SK-N-SH treated with all-trans-retinoic acid at 6 μM for 48 hours (cell line): Measurements from ENCODE around the gene SIK1.
A peak's percentile ranks its signal among the peaks of the same experiment; 100 is the strongest.

Experiments
- ARNTL ChIP-seq: fragments of 450-650 bp; formaldehyde crosslinking; IDR thresholded peaks from 2 replicates; pipeline ENCODE4 v1.5.0; 2020; ENCODE audit warnings: low read depth, mild to moderate bottlenecking, moderate library complexity, borderline replicate concordance
- BACH2 ChIP-seq: fragments of 250-450 bp; sonication (Bioruptor Pico); IDR thresholded peaks from 2 replicates; pipeline ENCODE4 v1.9.0; 2021; ENCODE audit warnings: mild to moderate bottlenecking, borderline replicate concordance
- CREB5 ChIP-seq: fragments of 250-450 bp; sonication (Bioruptor Pico); IDR thresholded peaks from 2 replicates; pipeline ENCODE4 v1.5.1; 2020; ENCODE audit warnings: low read depth, mild to moderate bottlenecking, moderate library complexity
- TCF4 ChIP-seq: fragments of 250-450 bp; sonication (Bioruptor Pico); IDR thresholded peaks from 2 replicates; pipeline ENCODE4 v1.8.0; 2021; ENCODE audit warnings: mild to moderate bottlenecking, moderate library complexity, borderline replicate concordance
- ZC3H10 ChIP-seq: fragments of 250-450 bp; sonication (Bioruptor Pico); IDR thresholded peaks from 2 replicates; pipeline ENCODE4 v1.5.1; 2021; ENCODE audit warnings: mild to moderate bottlenecking, moderate library complexity
- ZFP3 ChIP-seq: fragments of 250-450 bp; sonication (Bioruptor Pico); IDR thresholded peaks from 2 replicates; pipeline ENCODE4 v1.5.0; 2020; ENCODE audit warnings: mild to moderate bottlenecking, moderate library complexity
- TF ChIP-seq, protein P1 (sequence below): fragments of 250-450 bp; sonication (Bioruptor Pico); IDR thresholded peaks from 2 replicates; pipeline ENCODE4 v1.5.0; 2020; ENCODE audit warnings: mild to moderate bottlenecking, moderate library complexity
- TF ChIP-seq, protein P2 (sequence below): fragments of 250-450 bp; sonication (Bioruptor Pico); IDR thresholded peaks from 2 replicates; pipeline ENCODE4 v1.8.0; 2020; ENCODE audit warnings: mild to moderate bottlenecking, moderate library complexity, borderline replicate concordance

DNA sequence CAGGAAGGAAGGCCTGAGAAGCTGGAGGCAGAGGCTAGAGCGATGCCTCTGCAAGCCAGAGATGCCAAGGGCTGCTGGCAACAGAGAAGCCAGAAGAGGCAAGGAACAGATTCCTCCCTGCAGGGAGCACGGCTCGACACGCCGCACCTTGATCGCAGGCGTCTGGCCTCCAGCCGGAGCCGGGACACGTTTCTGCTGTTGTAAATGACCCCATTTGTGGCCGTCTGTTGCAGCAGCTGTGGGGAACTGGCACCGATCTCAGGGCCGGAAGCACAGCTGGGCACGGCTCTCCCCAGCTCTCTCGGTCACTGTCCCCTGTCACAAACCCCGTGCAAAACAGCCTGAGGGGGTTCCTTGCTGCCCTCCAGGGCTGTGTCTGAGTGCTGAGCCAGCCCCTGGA is 59.6 kb downstream of the SIK1 start:
- TF ChIP-seq ARNTL (CRISPR knock-in tag) (no peak), ZC3H10 (CRISPR knock-in tag) (no peak), ZFP3 (CRISPR knock-in tag) (no peak), BACH2 (CRISPR knock-in tag) (no peak), CREB5 (no peak), TCF4 (CRISPR knock-in tag) (peak; percentile 20; the same call in 1 of the 2 replicates)
- TF ChIP-seq, protein P1, sequence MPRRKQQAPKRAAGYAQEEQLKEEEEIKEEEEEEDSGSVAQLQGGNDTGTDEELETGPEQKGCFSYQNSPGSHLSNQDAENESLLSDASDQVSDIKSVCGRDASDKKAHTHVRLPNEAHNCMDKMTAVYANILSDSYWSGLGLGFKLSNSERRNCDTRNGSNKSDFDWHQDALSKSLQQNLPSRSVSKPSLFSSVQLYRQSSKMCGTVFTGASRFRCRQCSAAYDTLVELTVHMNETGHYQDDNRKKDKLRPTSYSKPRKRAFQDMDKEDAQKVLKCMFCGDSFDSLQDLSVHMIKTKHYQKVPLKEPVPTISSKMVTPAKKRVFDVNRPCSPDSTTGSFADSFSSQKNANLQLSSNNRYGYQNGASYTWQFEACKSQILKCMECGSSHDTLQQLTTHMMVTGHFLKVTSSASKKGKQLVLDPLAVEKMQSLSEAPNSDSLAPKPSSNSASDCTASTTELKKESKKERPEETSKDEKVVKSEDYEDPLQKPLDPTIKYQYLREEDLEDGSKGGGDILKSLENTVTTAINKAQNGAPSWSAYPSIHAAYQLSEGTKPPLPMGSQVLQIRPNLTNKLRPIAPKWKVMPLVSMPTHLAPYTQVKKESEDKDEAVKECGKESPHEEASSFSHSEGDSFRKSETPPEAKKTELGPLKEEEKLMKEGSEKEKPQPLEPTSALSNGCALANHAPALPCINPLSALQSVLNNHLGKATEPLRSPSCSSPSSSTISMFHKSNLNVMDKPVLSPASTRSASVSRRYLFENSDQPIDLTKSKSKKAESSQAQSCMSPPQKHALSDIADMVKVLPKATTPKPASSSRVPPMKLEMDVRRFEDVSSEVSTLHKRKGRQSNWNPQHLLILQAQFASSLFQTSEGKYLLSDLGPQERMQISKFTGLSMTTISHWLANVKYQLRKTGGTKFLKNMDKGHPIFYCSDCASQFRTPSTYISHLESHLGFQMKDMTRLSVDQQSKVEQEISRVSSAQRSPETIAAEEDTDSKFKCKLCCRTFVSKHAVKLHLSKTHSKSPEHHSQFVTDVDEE = no peak
- TF ChIP-seq, protein P2, sequence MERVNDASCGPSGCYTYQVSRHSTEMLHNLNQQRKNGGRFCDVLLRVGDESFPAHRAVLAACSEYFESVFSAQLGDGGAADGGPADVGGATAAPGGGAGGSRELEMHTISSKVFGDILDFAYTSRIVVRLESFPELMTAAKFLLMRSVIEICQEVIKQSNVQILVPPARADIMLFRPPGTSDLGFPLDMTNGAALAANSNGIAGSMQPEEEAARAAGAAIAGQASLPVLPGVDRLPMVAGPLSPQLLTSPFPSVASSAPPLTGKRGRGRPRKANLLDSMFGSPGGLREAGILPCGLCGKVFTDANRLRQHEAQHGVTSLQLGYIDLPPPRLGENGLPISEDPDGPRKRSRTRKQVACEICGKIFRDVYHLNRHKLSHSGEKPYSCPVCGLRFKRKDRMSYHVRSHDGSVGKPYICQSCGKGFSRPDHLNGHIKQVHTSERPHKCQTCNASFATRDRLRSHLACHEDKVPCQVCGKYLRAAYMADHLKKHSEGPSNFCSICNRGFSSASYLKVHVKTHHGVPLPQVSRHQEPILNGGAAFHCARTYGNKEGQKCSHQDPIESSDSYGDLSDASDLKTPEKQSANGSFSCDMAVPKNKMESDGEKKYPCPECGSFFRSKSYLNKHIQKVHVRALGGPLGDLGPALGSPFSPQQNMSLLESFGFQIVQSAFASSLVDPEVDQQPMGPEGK (CRISPR knock-in tag) = no peak
